BLaER1 (cell line): ENCODE measurements around the gene WDFY1.

Source experiments
- H3K27ac ChIP-seq: shearing (Covaris generic); formaldehyde crosslinking; 2 replicates; pipeline ENCODE4 v1.8.1; 2022
- H3K27me3 ChIP-seq: shearing (Covaris generic); formaldehyde crosslinking; 2 replicates; pipeline ENCODE4 v1.8.1; 2022
- H3K36me3 ChIP-seq: shearing (Covaris generic); formaldehyde crosslinking; 2 replicates; pipeline ENCODE4 v1.8.1; 2022
- H3K4me1 ChIP-seq: shearing (Covaris generic); formaldehyde crosslinking; 2 replicates; pipeline ENCODE4 v1.8.1; 2022
- H3K4me2 ChIP-seq: shearing (Covaris generic); formaldehyde crosslinking; 2 replicates; pipeline ENCODE4 v1.8.1; 2022
- H3K4me3 ChIP-seq: shearing (Covaris generic); formaldehyde crosslinking; 2 replicates; pipeline ENCODE4 v1.8.1; 2022
- H3K9ac ChIP-seq: shearing (Covaris generic); formaldehyde crosslinking; 2 replicates; pipeline ENCODE4 v1.8.1; 2022
- H3K9me3 ChIP-seq: shearing (Covaris generic); formaldehyde crosslinking; 2 replicates; pipeline ENCODE4 v1.8.1; 2022
- H4K20me1 ChIP-seq: shearing (Covaris generic); formaldehyde crosslinking; 2 replicates; pipeline ENCODE4 v1.8.1; 2022
- Cebpa-rat ChIP-seq: shearing (Covaris generic); IDR thresholded peaks from 2 replicates; pipeline ENCODE4 v1.8.1; 2022

WDFY1 gene

GRCh38 chr2:223829128-223829527 lies 116.0 kb downstream of the WDFY1 start:
- no peak overlapping the region for H3K4me3 ChIP-seq
- no peak for TF ChIP-seq Cebpa-rat
- no peak overlapping the region for H3K27ac ChIP-seq
- no peaks in the 10 kb centered on the region for H4K20me1 ChIP-seq
- no peak overlapping the region for H3K9ac ChIP-seq
- H3K36me3 ChIP-seq: no peaks in the 10 kb centered on the region
- no peaks in the 10 kb centered on the region for H3K27me3 ChIP-seq
- H3K4me2 ChIP-seq: no peak overlapping the region
- no peaks in the 10 kb centered on the region for H3K4me1 ChIP-seq
- H3K9me3 ChIP-seq: peaks cover 3% of the 10 kb centered on the region; the same call in 1 of the 2 replicates

- Histone ChIP-seq H4K20me1 (no peaks in the 10 kb centered on the region), H3K36me3 (no peaks in the 10 kb centered on the region), H3K9ac (no peak overlapping the region), H3K27ac (no peak overlapping the region), H3K4me1 (no peaks in the 10 kb centered on the region), H3K9me3 (peaks cover 3% of the 10 kb centered on the region; the same call in 1 of the 2 replicates), H3K27me3 (no peaks in the 10 kb centered on the region), H3K4me3 (no peak overlapping the region), H3K4me2 (no peak overlapping the region)
- no peak for TF ChIP-seq Cebpa-rat
Measured at GRCh38 chr2:223828314-223828713, 116.8 kb downstream of the WDFY1 start.

- Histone ChIP-seq H3K4me3 (no peak overlapping the region), H3K36me3 (no peaks in the 10 kb centered on the region), H3K9ac (no peak overlapping the region), H4K20me1 (no peaks in the 10 kb centered on the region), H3K27me3 (no peaks in the 10 kb centered on the region), H3K9me3 (peaks cover 3% of the 10 kb centered on the region; the same call in 1 of the 2 replicates), H3K4me1 (no peaks in the 10 kb centered on the region), H3K4me2 (no peak overlapping the region), H3K27ac (no peak overlapping the region)
- TF ChIP-seq Cebpa-rat: no peak
Measured at GRCh38 chr2:223826995-223827394, 118.1 kb downstream of the WDFY1 start.
